CD4-positive, alpha-beta T cell (primary cell): ENCODE measurements around the gene ATP6V1G3. TPM values are rescaled to one million over a fixed set of nuclear protein-coding genes. Genes with fewer than 3 reads are reported as not detected.
A peak's percentile ranks its signal among the peaks of the same experiment; 100 is the strongest.

Experiments used
- ATAC-seq: fragments of 200-7000 bp; cut with Tn5 transposase; one replicate; pipeline ENCODE4 v1.10.0; 2022; ENCODE audit warnings: mild to moderate bottlenecking; ENCODE audit not compliant: poor library complexity
- CTCF ChIA-PET: fragments of 350-600 bp; sonication (Branson Sonifier 250); formaldehyde crosslinking; loops from one replicate; lab custom pipeline; 2021; ENCODE audit warnings: antibody characterized with exemption, inconsistent platforms; lab: Charles Lee
- POLR2A ChIA-PET: fragments of 350-600 bp; sonication (Branson Sonifier 250); formaldehyde crosslinking; loops from one replicate; lab custom pipeline; 2021; ENCODE audit warnings: antibody characterized with exemption, inconsistent platforms; lab: Charles Lee
- DNase-seq, 14 experiments: peaks; one replicate each; pipeline ENCODE4 v3.0.0-alpha.2; 2013 to 2020; ENCODE audit warnings: mixed read lengths in 2 of 14
- H3K27ac ChIP-seq, 2 donors: one replicate each; pipeline versions ENCODE4 v1.5.1 to v1.7.0; 2013; ENCODE audit warnings: low read length in 2 of 2, low read depth in 1 of 2, mild to moderate bottlenecking in 1 of 2
- H3K27me3 ChIP-seq, 2 experiments: 1 replicate in 1 of 2; 2 replicates in 1 of 2; pipeline versions ENCODE4 v1.6.1 to v1.7.0; 2013; ENCODE audit warnings: low read length in 2 of 2, control low read depth in 1 of 2, mild to moderate bottlenecking in 1 of 2, moderate library complexity in 1 of 2; ENCODE audit not compliant: insufficient read depth in 2 of 2, control insufficient read depth in 1 of 2
- H3K36me3 ChIP-seq: one replicate; pipeline ENCODE4 v1.6.1; 2013; ENCODE audit warnings: low read length, control low read depth; ENCODE audit not compliant: insufficient read depth
- H3K4me1 ChIP-seq: one replicate; pipeline ENCODE4 v1.6.1; 2013; ENCODE audit warnings: low read length, control low read depth; ENCODE audit not compliant: insufficient read depth
- H3K4me3 ChIP-seq: one replicate; pipeline ENCODE4 v1.5.1; 2013; ENCODE audit warnings: mild to moderate bottlenecking, low read length, moderate library complexity
- H3K9me3 ChIP-seq, 2 experiments: 1 replicate in 1 of 2; 2 replicates in 1 of 2; pipeline versions ENCODE4 v1.6.1 to v1.7.0; 2013; ENCODE audit warnings: low read length in 2 of 2, mild to moderate bottlenecking in 2 of 2, control low read depth in 1 of 2, moderate library complexity in 1 of 2; ENCODE audit not compliant: control insufficient read depth in 1 of 2, insufficient read depth in 1 of 2
- H3K27ac Mint-ChIP-seq: one replicate; pipeline ENCODE4 v1.8.0; 2020; ENCODE audit warnings: mixed read lengths
- H3K27me3 Mint-ChIP-seq: one replicate; pipeline ENCODE4 v1.8.0; 2021; ENCODE audit warnings: mixed read lengths
- H3K36me3 Mint-ChIP-seq: one replicate; pipeline ENCODE4 v1.8.0; 2021; ENCODE audit warnings: low read depth, mixed read lengths
- H3K4me1 Mint-ChIP-seq: one replicate; pipeline ENCODE4 v1.8.0; 2021; ENCODE audit warnings: low read depth, mixed read lengths
- H3K4me3 Mint-ChIP-seq: one replicate; pipeline ENCODE4 v1.8.0; 2020; ENCODE audit warnings: mild to moderate bottlenecking, mixed read lengths
- H3K9me3 Mint-ChIP-seq: one replicate; pipeline ENCODE4 v1.8.0; 2020; ENCODE audit warnings: mixed read lengths
- CTCF ChIP-seq: fragments of 200-600 bp; IDR thresholded peaks from one replicate; pipeline ENCODE4 v1.8.0; 2022; ENCODE audit warnings: antibody characterized with exemption, mild to moderate bottlenecking
- intact Hi-C, 2 experiments: fragments of 100-400 bp; cut with DNase I in 1 of 2; cut with micrococcal nuclease in 1 of 2; formaldehyde crosslinking; loops; one replicate each; pipeline versions ENCODE4 v1.15.1 to v1.9.0; 2023 to 2025; cut with DNase I, micrococcal nuclease
- total RNA-seq, 174 experiments: library from RNA in 2 of 174; stranded (reverse) in 2 of 174; gene quantifications; one replicate each; pipeline ENCODE4 v1.2.3 and lab custom pipeline; 2021 to 2026

Gene ATP6V1G3
- total RNA-seq, 2 experiments from 2014 or later, result not detected

- Mint-ChIP-seq H3K27me3 (no peaks in the 10 kb centered on the region), H3K9me3 (peaks cover 9% of the 10 kb centered on the region), H3K4me1 (peaks cover 58% of the 10 kb centered on the region), H3K36me3 (no peaks in the 10 kb centered on the region), H3K27ac (no peak overlapping the region), H3K4me3 (no peak overlapping the region)
- ATAC-seq (no peak), DNase-seq (no peak)
- H3K27me3 ChIP-seq, result no peaks in the 10 kb centered on the region
- ChIA-PET CTCF (interaction anchor here (1.5 kb wide), 1 partner anchor 16 kb away, joined by 4 read pairs; no protein-coding TSS in a partner anchor), POLR2A (interaction anchor here (0.7 to 1.3 kb wide), 5 partner anchors 11 to 84 kb away, joined by 3 to 5 read pairs (median 3); partner anchors contain the start of gene ATP6V1G3)
- H3K4me3 ChIP-seq, result no peak overlapping the region
- H3K4me1 ChIP-seq, result peaks cover 9% of the 10 kb centered on the region
- H3K9me3 ChIP-seq, result no peaks in the 10 kb centered on the region
- no peak for TF ChIP-seq CTCF
- no peaks in the 10 kb centered on the region for H3K36me3 ChIP-seq
- intact Hi-C loops, result no loop called here
- no peak overlapping the region for H3K27ac ChIP-seq
Measured at GRCh38 chr1:198550941-198551524, 10.6 kb upstream of the ATP6V1G3 start.

GRCh38 chr1:198549866-198550265, 9.4 kb upstream of the ATP6V1G3 start:
- Mint-ChIP-seq H3K4me1 (peaks cover 58% of the 10 kb centered on the region), H3K4me3 (no peak overlapping the region), H3K9me3 (peaks cover 9% of the 10 kb centered on the region), H3K27ac (no peak overlapping the region), H3K36me3 (no peaks in the 10 kb centered on the region), H3K27me3 (no peaks in the 10 kb centered on the region)
- no peaks in the 10 kb centered on the region for H3K27me3 ChIP-seq
- peaks cover 0 to 4% of the 10 kb centered on the region in 2 experiments for H3K9me3 ChIP-seq
- no peak overlapping the region for H3K4me3 ChIP-seq
- ATAC-seq (no peak), DNase-seq (peak in 1 of 14 experiments; percentile 32)
- no peaks in the 10 kb centered on the region for H3K36me3 ChIP-seq
- CTCF ChIA-PET, result interaction anchor here (0.6 kb wide), 1 partner anchor 874 kb away, joined by 3 read pairs; no protein-coding TSS in a partner anchor
- no peak for TF ChIP-seq CTCF
- H3K27ac ChIP-seq, result no peak overlapping the region
- intact Hi-C loops, result no loop called here
- POLR2A ChIA-PET, result interaction anchor here (1.2 to 1.3 kb wide), 2 partner anchors 39 to 72 kb away, joined by 3 read pairs; no protein-coding TSS in a partner anchor
- peaks cover 3% of the 10 kb centered on the region for H3K4me1 ChIP-seq

DNA sequence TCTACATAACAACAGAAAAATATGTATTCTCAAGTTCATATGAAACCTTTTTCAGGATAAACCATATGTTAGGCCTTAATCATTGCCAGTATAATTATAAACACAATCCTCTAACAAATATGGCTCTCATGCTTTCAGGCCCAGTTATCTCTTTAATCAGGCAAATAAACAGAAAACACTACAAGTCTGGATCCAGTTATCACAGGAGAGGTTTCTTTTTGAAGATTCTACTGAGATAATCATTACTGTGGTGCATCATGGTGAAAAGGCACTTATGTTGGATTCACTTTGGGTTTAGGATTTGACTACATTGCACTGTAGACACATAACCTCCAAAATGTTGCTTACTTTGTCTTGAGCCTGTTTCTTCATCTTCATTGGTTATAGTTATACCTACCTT, 8.4 kb upstream of the ATP6V1G3 start:
- H3K27ac ChIP-seq, result no peak overlapping the region
- no peaks in the 10 kb centered on the region for H3K36me3 Mint-ChIP-seq
- no peak for TF ChIP-seq CTCF

More for the DNA sequence above, 8.4 kb upstream of the ATP6V1G3 start:
- ATAC-seq (no peak), DNase-seq (no peak)
- Mint-ChIP-seq H3K9me3 (peaks cover 9% of the 10 kb centered on the region), H3K27me3 (no peaks in the 10 kb centered on the region), H3K27ac (no peak overlapping the region), H3K4me1 (peaks cover 57% of the 10 kb centered on the region), H3K4me3 (no peak overlapping the region)
- ChIA-PET POLR2A (interaction anchor here (0.6 kb wide), 1 partner anchor 41 kb away, joined by 3 read pairs; no protein-coding TSS in a partner anchor), CTCF (no interaction called here)
- Histone ChIP-seq H3K27me3 (no peaks in the 10 kb centered on the region), H3K36me3 (no peaks in the 10 kb centered on the region), H3K4me1 (peaks cover 3% of the 10 kb centered on the region), H3K9me3 (peaks cover 0 to 4% of the 10 kb centered on the region in 2 experiments), H3K4me3 (no peak overlapping the region)
- intact Hi-C loops, result no loop called here
